Astrocyte of the cerebellum (primary cell): ENCODE data around the gene CELF3.

Experiments
- DNase-seq: peaks from one replicate; pipeline ENCODE4 v3.0.0-alpha.2; 2011; ENCODE audit warnings: low read depth
- H3K4me3 ChIP-seq: 2 replicates; pipeline ENCODE4 v1.5.1; 2011; ENCODE audit warnings: mild to moderate bottlenecking, low read depth, low read length, moderate library complexity
- in situ Hi-C: cut with HindIII; loops from 2 replicates; pipeline ENCODE4 v1.10.0; 2017; ENCODE audit warnings: low sequenced_read_pairs
- TF ChIP-seq, protein P1 (sequence below): IDR thresholded peaks from 2 replicates; pipeline ENCODE4 v1.5.1; 2012; ENCODE audit warnings: low read length, low read depth, moderate library complexity, mild to moderate bottlenecking; ENCODE audit errors: missing control alignments

CELF3 gene

DNA sequence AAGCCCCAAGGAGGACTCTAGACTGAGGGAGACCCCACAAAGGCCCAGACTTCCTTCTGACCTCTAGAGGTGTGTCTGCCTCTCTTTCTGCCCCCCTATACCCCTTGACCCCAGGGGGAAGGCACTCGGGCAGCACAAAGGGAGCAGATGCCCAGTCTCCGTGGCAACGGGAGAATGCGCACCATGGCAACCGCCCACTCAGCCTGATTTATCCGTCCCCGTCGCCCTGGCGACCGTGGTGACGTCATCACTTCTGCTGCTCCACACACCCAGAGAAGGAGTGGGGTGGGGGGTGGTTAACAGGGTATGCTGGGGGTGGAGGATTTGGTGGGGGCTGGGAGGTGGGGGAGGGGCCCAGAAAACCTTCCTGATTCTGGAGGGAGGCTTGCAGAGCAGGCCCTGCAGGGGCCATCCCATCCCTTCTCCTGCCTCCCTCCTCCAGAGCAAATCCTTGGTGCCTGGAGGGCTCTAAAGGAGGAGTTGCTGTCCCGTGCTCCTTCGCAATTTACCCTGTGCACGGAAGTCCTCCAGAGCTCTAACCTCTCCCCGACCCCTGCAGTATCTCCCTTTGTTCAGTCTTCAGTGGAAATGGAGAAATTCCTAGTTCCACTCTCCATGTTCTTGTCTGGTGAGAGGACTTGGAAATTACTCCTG, 6.3 kb downstream of the CELF3 start:
- no peak overlapping the region for H3K4me3 ChIP-seq
- TF ChIP-seq, protein P1, sequence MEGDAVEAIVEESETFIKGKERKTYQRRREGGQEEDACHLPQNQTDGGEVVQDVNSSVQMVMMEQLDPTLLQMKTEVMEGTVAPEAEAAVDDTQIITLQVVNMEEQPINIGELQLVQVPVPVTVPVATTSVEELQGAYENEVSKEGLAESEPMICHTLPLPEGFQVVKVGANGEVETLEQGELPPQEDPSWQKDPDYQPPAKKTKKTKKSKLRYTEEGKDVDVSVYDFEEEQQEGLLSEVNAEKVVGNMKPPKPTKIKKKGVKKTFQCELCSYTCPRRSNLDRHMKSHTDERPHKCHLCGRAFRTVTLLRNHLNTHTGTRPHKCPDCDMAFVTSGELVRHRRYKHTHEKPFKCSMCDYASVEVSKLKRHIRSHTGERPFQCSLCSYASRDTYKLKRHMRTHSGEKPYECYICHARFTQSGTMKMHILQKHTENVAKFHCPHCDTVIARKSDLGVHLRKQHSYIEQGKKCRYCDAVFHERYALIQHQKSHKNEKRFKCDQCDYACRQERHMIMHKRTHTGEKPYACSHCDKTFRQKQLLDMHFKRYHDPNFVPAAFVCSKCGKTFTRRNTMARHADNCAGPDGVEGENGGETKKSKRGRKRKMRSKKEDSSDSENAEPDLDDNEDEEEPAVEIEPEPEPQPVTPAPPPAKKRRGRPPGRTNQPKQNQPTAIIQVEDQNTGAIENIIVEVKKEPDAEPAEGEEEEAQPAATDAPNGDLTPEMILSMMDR: no peak
- no peak for DNase-seq
- in situ Hi-C loops: no loop called here

DNA sequence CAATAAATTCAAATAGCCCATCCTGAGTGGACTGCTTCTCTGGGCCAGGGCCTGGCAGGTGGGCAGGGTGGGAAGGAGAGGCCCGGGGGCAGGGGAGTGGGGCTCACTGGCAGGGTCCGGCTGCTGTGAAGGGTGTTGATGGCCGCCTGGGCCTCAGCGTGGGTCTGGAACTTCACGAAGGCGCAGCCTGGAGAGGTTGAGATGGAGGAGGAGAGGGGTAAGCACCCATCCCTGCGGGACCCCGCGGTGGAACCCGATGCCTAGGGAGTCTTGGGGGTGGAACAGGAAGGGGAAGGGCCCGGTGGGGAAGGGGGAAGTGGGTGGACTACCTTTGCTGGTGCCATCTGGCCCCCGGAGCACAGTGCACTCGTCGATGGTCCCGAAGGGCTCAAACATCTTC, 7.7 kb downstream of the CELF3 start:
- TF ChIP-seq, protein P1: no peak
- in situ Hi-C loops: no loop called here
- no peak for DNase-seq
- no peak overlapping the region for H3K4me3 ChIP-seq

DNA sequence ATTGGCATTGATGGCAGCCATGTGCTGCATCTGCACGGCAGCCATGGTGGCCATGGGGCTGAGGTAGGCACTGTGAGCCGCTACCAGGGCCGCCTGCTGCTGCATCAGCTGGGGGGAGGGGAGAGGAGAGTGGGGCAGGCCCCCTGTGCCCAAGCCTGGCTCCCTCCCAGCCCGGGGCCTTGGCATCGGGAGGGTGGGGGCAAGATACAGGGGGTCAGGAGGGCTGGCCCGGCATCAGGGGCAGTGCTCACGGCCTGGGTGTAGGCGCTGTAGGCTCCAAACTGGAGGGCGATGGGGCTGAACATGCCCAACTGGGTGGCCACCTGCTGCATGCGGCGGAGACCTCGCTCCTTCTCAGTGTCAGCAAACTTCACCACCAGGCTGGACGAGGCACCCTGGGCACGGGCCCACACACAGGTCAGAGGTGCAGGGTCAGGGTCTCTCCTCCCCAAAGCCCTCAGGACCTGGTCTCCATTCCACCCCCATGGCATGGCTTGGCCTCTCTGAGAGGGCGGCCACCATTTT, 9.0 kb downstream of the CELF3 start:
- TF ChIP-seq, protein P1: no peak
- in situ Hi-C loops: no loop called here
- no peak overlapping the region for H3K4me3 ChIP-seq
- DNase-seq: no peak

DNA sequence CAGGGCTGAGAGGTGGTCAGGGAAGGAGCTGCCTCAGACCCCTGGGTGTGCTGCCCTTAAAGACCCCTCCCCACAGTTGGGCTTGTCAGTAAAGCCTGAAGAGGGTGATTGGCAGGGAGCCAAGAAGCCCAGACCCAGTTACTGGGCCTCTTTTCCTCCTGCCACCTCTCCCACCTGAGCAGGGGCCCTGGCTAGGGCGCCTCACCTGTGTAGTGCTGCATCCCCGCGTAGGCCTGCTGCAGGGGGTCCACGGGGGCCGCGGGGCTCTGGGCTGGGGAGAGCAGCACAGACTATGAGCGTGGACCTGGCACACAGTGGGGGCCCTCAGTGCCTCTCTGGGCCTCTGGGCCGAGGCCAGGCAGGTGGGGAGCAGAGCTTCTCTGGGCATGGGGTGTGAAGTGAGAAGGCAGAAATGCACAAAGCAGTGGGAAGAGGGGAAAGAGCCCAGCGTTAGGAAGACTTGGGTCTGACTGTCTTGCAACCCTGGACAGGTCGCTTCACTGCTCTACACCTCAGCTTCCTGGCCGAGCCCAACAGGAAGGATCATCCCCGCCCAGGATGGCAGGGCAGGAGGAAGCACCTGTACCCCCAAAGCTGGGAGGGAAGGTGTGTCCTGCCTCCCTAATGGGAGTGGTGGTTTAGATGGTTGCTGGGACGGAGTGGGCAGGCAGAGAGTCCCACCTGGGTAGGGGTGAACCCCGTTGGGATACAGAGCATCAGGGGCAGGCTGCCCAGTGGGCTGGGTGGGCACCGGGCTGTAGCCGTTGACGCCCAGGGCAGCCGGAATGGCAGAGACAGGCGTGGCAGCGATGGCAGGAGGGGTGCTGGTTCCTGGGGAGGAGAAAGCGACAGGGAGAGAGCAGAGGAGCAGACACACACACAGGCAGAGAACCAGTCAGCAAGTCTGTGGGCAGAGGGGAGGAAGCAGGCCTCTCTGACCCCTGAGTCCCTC, 9.9 kb downstream of the CELF3 start:
- no peak for DNase-seq
- in situ Hi-C loops: no loop called here
- H3K4me3 ChIP-seq: no peak overlapping the region
- TF ChIP-seq, protein P1: no peak

DNA sequence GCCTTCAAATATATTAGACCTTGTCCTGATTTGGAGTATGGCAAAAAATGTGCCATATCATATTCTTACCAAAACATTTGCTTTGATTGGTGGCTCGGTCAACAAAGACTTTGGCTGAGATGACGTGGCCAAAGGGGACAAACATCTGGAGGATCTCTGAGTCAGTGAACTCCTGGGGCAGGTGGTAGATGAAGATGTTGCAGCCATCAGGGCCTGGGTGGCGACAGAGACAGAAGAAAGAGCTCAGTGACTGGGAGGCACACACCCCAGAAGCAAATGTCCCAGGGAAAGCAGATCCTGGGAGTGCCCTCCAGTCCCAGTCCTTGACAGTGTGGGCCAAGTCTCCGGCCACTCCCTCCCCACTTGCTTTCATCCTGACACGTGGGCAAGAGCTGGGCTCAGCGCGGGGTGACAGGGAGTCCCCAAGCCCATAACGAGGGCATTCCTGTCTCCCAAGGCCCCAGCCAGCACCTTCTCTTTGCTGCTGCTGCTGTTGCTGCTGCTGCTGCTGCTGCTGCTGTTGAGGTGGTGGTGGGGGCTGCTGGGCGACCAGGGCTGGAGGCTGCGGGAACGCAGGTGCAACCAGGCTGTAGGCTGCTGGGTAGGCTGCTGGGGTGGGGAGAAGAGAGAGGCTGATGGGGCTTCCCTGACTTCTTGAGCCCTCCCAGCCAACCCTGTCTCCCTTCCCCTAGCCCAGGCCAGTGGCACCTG, 10.7 kb downstream of the CELF3 start:
- in situ Hi-C loops: no loop called here
- TF ChIP-seq, protein P1: no peak
- no peak overlapping the region for H3K4me3 ChIP-seq
- no peak for DNase-seq

DNA sequence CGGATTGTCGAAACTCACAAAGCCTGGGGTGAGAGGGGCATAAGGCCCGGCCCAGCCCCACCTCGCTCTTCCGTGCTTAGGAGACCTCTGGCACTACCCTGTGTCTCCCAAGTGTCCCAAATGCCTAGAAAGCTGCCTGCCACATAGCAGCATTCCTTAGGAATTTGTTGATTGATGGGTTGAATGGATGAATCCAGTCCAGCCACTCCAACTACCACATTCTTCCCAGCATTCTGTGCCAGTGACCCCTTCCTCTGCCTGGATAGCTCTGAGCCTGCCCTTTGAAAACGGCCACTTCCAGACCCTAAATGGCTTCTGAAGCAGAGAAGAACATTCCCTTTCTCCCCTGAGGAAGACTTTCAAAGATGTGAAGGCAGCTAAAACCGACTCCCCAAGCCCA, 11.5 kb downstream of the CELF3 start:
- no peak for DNase-seq
- TF ChIP-seq, protein P1: no peak
- in situ Hi-C loops: no loop called here
- H3K4me3 ChIP-seq: no peak overlapping the region
